ENCODE data around the gene DOP1B. TPM values are rescaled to one million over a fixed set of nuclear protein-coding genes. Genes with fewer than 3 reads are reported as not detected.

The DOP1B gene
- total and polyA plus RNA-seq, 11 donors: 5.1 to 26.5 (median 14.7) TPM

DNA sequence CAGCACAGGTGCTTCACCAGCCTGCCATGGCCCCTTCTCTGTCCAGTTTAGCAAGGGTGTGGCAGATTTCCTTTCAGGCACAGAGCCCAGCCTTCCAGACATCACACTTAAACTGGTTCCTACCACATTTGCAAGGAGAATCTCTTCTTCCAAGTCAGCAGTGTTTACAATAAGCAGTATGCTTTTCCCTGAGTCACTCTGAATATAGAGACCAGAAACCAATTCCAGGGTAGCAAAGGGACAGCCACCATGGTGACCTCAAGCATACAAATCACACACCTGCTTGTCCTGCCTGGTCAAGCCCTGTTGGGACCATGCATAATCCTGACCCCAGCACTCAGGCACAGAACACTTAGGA is 30.4 kb upstream of the DOP1B start:
- intact Hi-C loops (cut with DNase I): loop anchor here in 1 of 10 donors (5.0 kb wide), 1 partner anchor 206 kb away; no protein-coding TSS in a partner anchor
- H3K27ac ChIP-seq: peak overlapping the region in 2 of 12 donors; percentile 15 to 49

DNA sequence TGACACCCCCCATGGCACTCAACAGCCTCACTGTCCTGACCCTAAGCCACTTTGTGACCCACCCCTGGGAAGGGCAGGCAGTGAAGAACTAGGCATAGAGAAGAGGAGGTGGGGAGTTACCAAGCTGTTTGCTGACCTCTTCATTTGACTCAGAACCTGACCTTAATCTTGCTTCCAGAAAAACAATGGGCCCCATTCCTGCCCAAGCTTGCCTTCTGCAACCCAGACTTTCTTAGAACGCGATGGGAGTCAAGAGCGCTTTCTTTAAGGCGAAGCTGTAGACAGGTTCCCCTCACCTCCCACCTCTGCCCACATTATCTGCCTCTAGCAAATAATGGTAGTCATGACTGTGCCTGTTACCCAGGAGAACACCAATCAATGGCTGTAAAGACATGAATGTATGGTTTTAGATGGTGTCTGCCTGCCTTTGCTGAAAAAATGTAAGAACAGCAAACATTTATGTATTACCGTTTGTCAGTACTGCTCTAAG is 30.0 kb upstream of the DOP1B start:
- Histone ChIP-seq H3K36me3 (no peaks in the 10 kb centered on the region), H3K9me3 (no peaks in the 10 kb centered on the region), H3K27me3 (no peaks in the 10 kb centered on the region), H3K4me3 (no peak overlapping the region), H3K27ac (peak overlapping the region in 1 of 12 donors; percentile 15), H3K4me1 (peaks cover 0 to 25% (median 7%) of the 10 kb centered on the region in 12 donors)
- intact Hi-C loops (cut with DNase I): loop anchor here in 1 of 10 donors (5.0 kb wide), 1 partner anchor 206 kb away; no protein-coding TSS in a partner anchor
- ATAC-seq (no peak), DNase-seq (no peak)
- WGBS, 4 donors: 96 to 98% (median 97%) methylated on average over 5 of the region's 5 CpGs
- TF ChIP-seq CTCF (IDR thresholded peaks at IDR 0.05): no peak
- no peak for TF ChIP-seq POLR2A (IDR thresholded peaks at IDR 0.05)

More for the DNA sequence above, 30.4 kb upstream of the DOP1B start:
- ATAC-seq: no peak
- Histone ChIP-seq H3K9me3 (no peaks in the 10 kb centered on the region), H3K36me3 (no peaks in the 10 kb centered on the region), H3K4me1 (peaks cover 0 to 25% (median 7%) of the 10 kb centered on the region in 12 donors), H3K27me3 (no peaks in the 10 kb centered on the region), H3K4me3 (no peak overlapping the region)
- DNase-seq: no peak
- TF ChIP-seq CTCF (IDR thresholded peaks at IDR 0.05) (no peak), POLR2A (IDR thresholded peaks at IDR 0.05) (no peak)

DNA sequence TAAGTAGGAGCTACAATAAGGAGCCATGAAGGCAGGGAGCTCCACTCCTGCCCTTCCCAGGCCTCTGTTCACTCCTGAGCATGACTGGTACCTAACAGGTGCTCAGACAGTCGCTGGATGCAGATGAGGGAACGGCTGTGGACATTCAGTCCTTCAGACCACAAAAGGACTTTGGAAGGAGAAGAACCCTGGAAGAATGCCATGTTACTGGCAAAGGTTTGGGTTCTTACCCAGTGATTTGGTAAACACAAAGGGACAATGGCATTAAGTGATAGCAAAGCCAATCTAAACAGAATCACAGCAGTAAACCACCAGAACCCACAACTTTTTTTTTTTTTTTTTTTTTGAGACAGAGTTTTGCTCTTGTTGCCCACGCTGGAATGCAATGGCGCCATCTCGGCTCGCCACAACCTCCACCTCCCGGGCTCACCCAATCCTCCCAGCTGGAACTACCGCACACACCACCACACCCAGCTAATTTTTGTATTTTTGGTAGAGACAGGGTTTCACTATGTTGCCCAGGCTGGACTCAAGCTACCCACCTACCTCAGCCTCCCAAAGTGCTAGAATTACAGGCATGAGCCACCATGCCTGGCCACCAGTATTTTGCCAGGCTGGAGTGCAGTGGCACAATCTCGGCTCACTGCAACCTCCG is 29.2 kb upstream of the DOP1B start:
- intact Hi-C loops (cut with DNase I): loop anchor here in 1 of 10 donors (5.0 kb wide), 1 partner anchor 205 kb away; no protein-coding TSS in a partner anchor
- ATAC-seq (no peak), DNase-seq (no peak)
- peaks cover 0 to under 1% (median 0%) of the 10 kb centered on the region in 9 donors for H3K27me3 ChIP-seq
- no peak overlapping the region for H3K4me3 ChIP-seq
- TF ChIP-seq POLR2A (IDR thresholded peaks at IDR 0.05) (no peak), CTCF (IDR thresholded peaks at IDR 0.05) (no peak)
- H3K4me1 ChIP-seq: peaks cover 0 to 26% (median 7%) of the 10 kb centered on the region in 12 donors
- H3K27ac ChIP-seq: no peak overlapping the region
- no peaks in the 10 kb centered on the region for H3K9me3 ChIP-seq
- no peaks in the 10 kb centered on the region for H3K36me3 ChIP-seq
- 86 to 92% (median 89%) methylated on average over 10 of the region's 10 CpGs for WGBS, 4 donors

- ATAC-seq (no peak), DNase-seq (no peak)
- Histone ChIP-seq H3K27me3 (peaks cover 0 to 5% (median 0%) of the 10 kb centered on the region in 9 donors), H3K27ac (no peak overlapping the region), H3K36me3 (no peaks in the 10 kb centered on the region), H3K4me1 (peaks cover 0 to 32% (median 7%) of the 10 kb centered on the region in 12 donors), H3K9me3 (no peaks in the 10 kb centered on the region), H3K4me3 (no peak overlapping the region)
- intact Hi-C loops (cut with DNase I): loop anchor here in 1 of 10 donors (5.0 kb wide), 1 partner anchor 204 kb away; no protein-coding TSS in a partner anchor
- 78 to 82% (median 79%) methylated on average over 5 of the region's 5 CpGs for WGBS, 4 donors
- TF ChIP-seq CTCF (IDR thresholded peaks at IDR 0.05) (peak in 1 of 12 donors; percentile 15), POLR2A (IDR thresholded peaks at IDR 0.05) (no peak)
These were observed 28.6 kb upstream of the DOP1B start for GRCh38 chr21:36127977-36128376.

All from heart left ventricle (tissue), 16 donors.